SU-DHL-6 (cell line): ENCODE results near the gene GNAO1.

Experiments
- CTCF ChIP-seq: fragments of 200-600 bp; sonication (generic); IDR thresholded peaks from one replicate; pipeline ENCODE4 v1.5.1; 2017; ENCODE audit warnings: antibody characterized with exemption, mild to moderate bottlenecking, low read length, moderate library complexity; ENCODE audit not compliant: insufficient read depth, poor library complexity, severe bottlenecking
- EZH2phosphoT487 ChIP-seq: fragments of 200-600 bp; sonication (generic), shearing (Covaris generic); conservative IDR thresholded peaks from 2 replicates; pipeline ENCODE4 v1.6.1; 2018; ENCODE audit warnings: mild to moderate bottlenecking, antibody characterized with exemption, low read length, moderate library complexity, mixed read lengths

- TF ChIP-seq CTCF, result no peak
- TF ChIP-seq EZH2phosphoT487, result no peak
Observed at GRCh38 chr16:56163089-56163488, 28.2 kb upstream of the GNAO1 start.
